WTC11 (cell line): ENCODE results near the gene IL36B. TPM values are rescaled to one million over a fixed set of nuclear protein-coding genes. Genes with fewer than 3 reads are reported as not detected.

ENCODE experiments used
- ATAC-seq: fragments of 200-7000 bp; cut with Tn5 transposase; 2 replicates; pipeline ENCODE4 v1.10.0; 2021; ENCODE audit warnings: mild to moderate bottlenecking, moderate library complexity
- CTCF ChIA-PET: fragments of 300-600 bp; sonication (Branson Sonifier 250); formaldehyde crosslinking; loops from one replicate; lab custom pipeline; 2021; ENCODE audit warnings: antibody characterized with exemption; lab: Charles Lee
- POLR2A ChIA-PET: fragments of 350-600 bp; sonication (Branson Sonifier 250); formaldehyde crosslinking; loops from one replicate; lab custom pipeline; 2021; ENCODE audit warnings: antibody characterized with exemption; lab: Charles Lee
- DNase-seq: peaks from one replicate; pipeline ENCODE4 v3.0.0; 2021; ENCODE audit warnings: low spot score
- H3K27ac Mint-ChIP-seq: 2 replicates; pipeline ENCODE4 v1.8.0; 2021; ENCODE audit warnings: mixed read lengths
- H3K27me3 Mint-ChIP-seq: 2 replicates; pipeline ENCODE4 v1.8.0; 2021; ENCODE audit warnings: low read depth, mild to moderate bottlenecking, moderate library complexity, mixed read lengths
- H3K36me3 Mint-ChIP-seq: 2 replicates; pipeline ENCODE4 v1.8.0; 2021; ENCODE audit warnings: mixed read lengths
- H3K4me1 Mint-ChIP-seq: 2 replicates; pipeline ENCODE4 v1.8.0; 2022; ENCODE audit warnings: mixed read lengths
- H3K4me3 Mint-ChIP-seq: 2 replicates; pipeline ENCODE4 v1.8.0; 2021; ENCODE audit warnings: mild to moderate bottlenecking, moderate library complexity, mixed read lengths
- H3K9me3 Mint-ChIP-seq: 2 replicates; pipeline ENCODE4 v1.8.0; 2021; ENCODE audit warnings: mixed read lengths
- AFF4 ChIP-seq: sonication (generic); formaldehyde crosslinking; IDR thresholded peaks from 2 replicates; pipeline ENCODE4 v1.8.1; 2023; ENCODE audit warnings: mild to moderate bottlenecking, missing genetic modification reagents, borderline replicate concordance
- AR ChIP-seq: fragments of 250-450 bp; sonication (Bioruptor Pico); IDR thresholded peaks from 2 replicates; pipeline ENCODE4 v1.9.0; 2021; ENCODE audit warnings: mild to moderate bottlenecking
- ATF2 ChIP-seq: sonication (generic); formaldehyde crosslinking; IDR thresholded peaks from 2 replicates; pipeline ENCODE4 v1.8.1; 2022; ENCODE audit warnings: low read depth, missing genetic modification reagents, borderline replicate concordance
- CREB1 ChIP-seq: sonication (generic); formaldehyde crosslinking; IDR thresholded peaks from 2 replicates; pipeline ENCODE4 v1.8.0; 2023; ENCODE audit warnings: mild to moderate bottlenecking, missing genetic modification reagents
- E2F1 ChIP-seq: sonication (generic); formaldehyde crosslinking; IDR thresholded peaks from 2 replicates; pipeline ENCODE4 v1.8.0; 2022; ENCODE audit warnings: mild to moderate bottlenecking, missing genetic modification reagents
- ESRRA ChIP-seq: sonication (generic); formaldehyde crosslinking; IDR thresholded peaks from 2 replicates; pipeline ENCODE4 v1.8.1; 2022; ENCODE audit warnings: mild to moderate bottlenecking, missing genetic modification reagents, borderline replicate concordance
- FOXJ3 ChIP-seq: sonication (generic); formaldehyde crosslinking; IDR thresholded peaks from 2 replicates; pipeline ENCODE4 v1.9.0; 2021; ENCODE audit warnings: missing genetic modification reagents, mild to moderate bottlenecking, borderline replicate concordance
- GTF2I ChIP-seq: fragments of 250-450 bp; sonication (Bioruptor Pico); conservative IDR thresholded peaks from 2 replicates; pipeline ENCODE4 v1.4.0; 2021; ENCODE audit warnings: mild to moderate bottlenecking
- JAZF1 ChIP-seq: fragments of 250-450 bp; sonication (Bioruptor Pico); IDR thresholded peaks from 2 replicates; pipeline ENCODE4 v1.9.0; 2021; ENCODE audit warnings: moderate library complexity, mild to moderate bottlenecking, inconsistent platforms
- JUN ChIP-seq: sonication (generic); formaldehyde crosslinking; IDR thresholded peaks from 2 replicates; pipeline ENCODE4 v1.8.0; 2023; ENCODE audit warnings: mild to moderate bottlenecking, missing genetic modification reagents
- MXD4 ChIP-seq: fragments of 250-450 bp; sonication (Bioruptor Pico); IDR thresholded peaks from 2 replicates; pipeline ENCODE4 v1.8.0; 2021; ENCODE audit warnings: mild to moderate bottlenecking, moderate library complexity, borderline replicate concordance
- PREB ChIP-seq: sonication (generic); formaldehyde crosslinking; IDR thresholded peaks from 2 replicates; pipeline ENCODE4 v1.8.1; 2022; ENCODE audit warnings: mild to moderate bottlenecking, missing genetic modification reagents, moderate library complexity, borderline replicate concordance
- PRRX2 ChIP-seq: fragments of 250-450 bp; sonication (Bioruptor Pico); IDR thresholded peaks from 2 replicates; pipeline ENCODE4 v1.8.0; 2021; ENCODE audit warnings: mild to moderate bottlenecking
- ZBTB21 ChIP-seq: sonication (generic); formaldehyde crosslinking; IDR thresholded peaks from 2 replicates; pipeline ENCODE4 v1.8.1; 2023; ENCODE audit warnings: mild to moderate bottlenecking, missing genetic modification reagents, borderline replicate concordance
- ZNF317 ChIP-seq: sonication (generic); formaldehyde crosslinking; IDR thresholded peaks from 2 replicates; pipeline ENCODE4 v1.8.1; 2023; ENCODE audit warnings: low read depth, mild to moderate bottlenecking, moderate library complexity, missing genetic modification reagents, borderline replicate concordance
- ZNF396 ChIP-seq: fragments of 250-450 bp; sonication (Bioruptor Pico); IDR thresholded peaks from 2 replicates; pipeline ENCODE4 v1.8.0; 2021; ENCODE audit warnings: mild to moderate bottlenecking, moderate library complexity, borderline replicate concordance
- ZNF512 ChIP-seq: sonication (generic); formaldehyde crosslinking; IDR thresholded peaks from 2 replicates; pipeline ENCODE4 v1.8.1; 2022; ENCODE audit warnings: missing genetic modification reagents, borderline replicate concordance
- total RNA-seq: library from RNA; stranded (reverse); gene quantifications from 3 replicates; pipeline ENCODE4 v1.2.3, GENCODE V29; 2021
- TF ChIP-seq, protein P1 (sequence below): sonication (generic); formaldehyde crosslinking; IDR thresholded peaks from 2 replicates; pipeline ENCODE4 v1.8.1; 2022; ENCODE audit warnings: mild to moderate bottlenecking, moderate library complexity, missing genetic modification reagents
- TF ChIP-seq, protein P2 (sequence below): sonication (generic); formaldehyde crosslinking; IDR thresholded peaks from 2 replicates; pipeline ENCODE4 v1.8.1; 2023; ENCODE audit warnings: mild to moderate bottlenecking, missing genetic modification reagents, moderate library complexity

Gene IL36B
- total RNA-seq, 1 experiment from 2014 or later: not detected

- TF ChIP-seq JUN (CRISPR knock-in tag) (no peak), ATF2 (no peak), MXD4 (CRISPR knock-in tag) (no peak), ZBTB21 (CRISPR knock-in tag) (no peak)
Measured at GRCh38 chr2:113011108-113011507, 41.6 kb downstream of the IL36B start (continued).

GRCh38 chr2:113010088-113010487 lies 42.6 kb downstream of the IL36B start:
- no peak overlapping the region for H3K4me3 Mint-ChIP-seq
- CTCF ChIA-PET: no interaction called here
- no peak overlapping the region for H3K27ac Mint-ChIP-seq
- no peak for DNase-seq
- no peaks in the 10 kb centered on the region for H3K4me1 Mint-ChIP-seq
- ATAC-seq: no peak
- TF ChIP-seq FOXJ3 (no peak), PRRX2 (CRISPR knock-in tag) (no peak), ZNF512 (CRISPR knock-in tag) (no peak), AR (CRISPR knock-in tag) (no peak), E2F1 (CRISPR knock-in tag) (no peak), ZNF317 (CRISPR knock-in tag) (no peak)
- TF ChIP-seq, all 79 proteins: peak for 0
- Mint-ChIP-seq H3K9me3 (peaks cover 28% of the 10 kb centered on the region), H3K36me3 (no peaks in the 10 kb centered on the region), H3K27me3 (peaks cover 15% of the 10 kb centered on the region)
- POLR2A ChIA-PET: no interaction called here

DNA sequence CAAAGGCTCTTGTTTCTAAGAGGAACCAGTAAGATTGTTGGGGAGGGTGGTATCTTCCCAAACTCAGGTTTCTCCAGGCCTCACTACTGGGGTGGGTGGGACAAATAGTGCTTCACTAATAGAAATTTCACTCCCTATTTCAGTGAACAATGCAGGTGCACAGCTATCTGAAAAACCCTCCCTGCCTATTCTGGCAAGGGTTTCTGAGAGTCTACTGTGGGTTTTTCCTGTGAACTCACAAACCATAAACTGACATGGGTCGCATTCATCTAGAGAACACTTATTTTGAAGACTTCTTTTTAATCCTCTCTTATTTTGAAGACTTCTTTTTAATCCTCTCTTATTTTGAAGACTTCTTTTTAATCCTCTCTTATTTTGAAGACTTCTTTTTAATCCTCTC lies 43.0 kb downstream of the IL36B start:
- no peaks in the 10 kb centered on the region for H3K4me1 Mint-ChIP-seq
- no peak for DNase-seq
- peaks cover 29% of the 10 kb centered on the region for H3K9me3 Mint-ChIP-seq
- peaks cover 14% of the 10 kb centered on the region for H3K27me3 Mint-ChIP-seq
- ChIA-PET CTCF (no interaction called here), POLR2A (no interaction called here)
- no peak overlapping the region for H3K4me3 Mint-ChIP-seq
- ATAC-seq: no peak
- H3K27ac Mint-ChIP-seq: no peak overlapping the region
- H3K36me3 Mint-ChIP-seq: no peaks in the 10 kb centered on the region
- no peak for TF ChIP-seq CREB1 (CRISPR knock-in tag)
- TF ChIP-seq JAZF1: no peak
- TF ChIP-seq ESRRA (CRISPR knock-in tag): no peak
- TF ChIP-seq, protein P1, sequence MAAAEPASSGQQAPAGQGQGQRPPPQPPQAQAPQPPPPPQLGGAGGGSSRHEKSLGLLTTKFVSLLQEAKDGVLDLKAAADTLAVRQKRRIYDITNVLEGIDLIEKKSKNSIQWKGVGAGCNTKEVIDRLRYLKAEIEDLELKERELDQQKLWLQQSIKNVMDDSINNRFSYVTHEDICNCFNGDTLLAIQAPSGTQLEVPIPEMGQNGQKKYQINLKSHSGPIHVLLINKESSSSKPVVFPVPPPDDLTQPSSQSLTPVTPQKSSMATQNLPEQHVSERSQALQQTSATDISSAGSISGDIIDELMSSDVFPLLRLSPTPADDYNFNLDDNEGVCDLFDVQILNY (CRISPR knock-in tag): no peak
- TF ChIP-seq, protein P2, sequence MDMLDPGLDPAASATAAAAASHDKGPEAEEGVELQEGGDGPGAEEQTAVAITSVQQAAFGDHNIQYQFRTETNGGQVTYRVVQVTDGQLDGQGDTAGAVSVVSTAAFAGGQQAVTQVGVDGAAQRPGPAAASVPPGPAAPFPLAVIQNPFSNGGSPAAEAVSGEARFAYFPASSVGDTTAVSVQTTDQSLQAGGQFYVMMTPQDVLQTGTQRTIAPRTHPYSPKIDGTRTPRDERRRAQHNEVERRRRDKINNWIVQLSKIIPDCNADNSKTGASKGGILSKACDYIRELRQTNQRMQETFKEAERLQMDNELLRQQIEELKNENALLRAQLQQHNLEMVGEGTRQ (CRISPR knock-in tag): no peak
- no peak for TF ChIP-seq AFF4 (CRISPR knock-in tag)
- no peak for TF ChIP-seq ZNF396 (CRISPR knock-in tag)
- TF ChIP-seq JUN (CRISPR knock-in tag): no peak
- no peak for TF ChIP-seq PREB (CRISPR knock-in tag)
- TF ChIP-seq GTF2I (CRISPR knock-in tag): no peak
